PFSK-1 (cell line): ENCODE measurements around the gene CFAP251.

Experiments used
- POLR2AphosphoS5 ChIP-seq: IDR thresholded peaks from 2 replicates; pipeline ENCODE4 v1.6.1; 2012; ENCODE audit warnings: low read depth, mild to moderate bottlenecking, control low read depth, low read length, moderate library complexity
- SIN3A ChIP-seq: IDR thresholded peaks from 2 replicates; pipeline ENCODE4 v1.6.1; 2012; ENCODE audit warnings: mild to moderate bottlenecking, low read length, moderate library complexity, borderline replicate concordance; ENCODE audit not compliant: insufficient read depth
- TAF1 ChIP-seq: IDR thresholded peaks from 2 replicates; pipeline ENCODE4 v1.6.1; 2012; ENCODE audit warnings: low read length, control low read depth, borderline replicate concordance; ENCODE audit not compliant: insufficient read depth
- TF ChIP-seq, protein P1 (sequence below), 2 experiments: IDR thresholded peaks; 2 replicates each; pipeline versions ENCODE4 v1.6.1 to v1.8.0; 2011 to 2012; ENCODE audit warnings: low read depth in 2 of 2, low read length in 2 of 2, control low read depth in 1 of 2, inconsistent platforms in 1 of 2, mild to moderate bottlenecking in 1 of 2, moderate library complexity in 1 of 2; ENCODE audit not compliant: insufficient read depth in 1 of 2

DNA sequence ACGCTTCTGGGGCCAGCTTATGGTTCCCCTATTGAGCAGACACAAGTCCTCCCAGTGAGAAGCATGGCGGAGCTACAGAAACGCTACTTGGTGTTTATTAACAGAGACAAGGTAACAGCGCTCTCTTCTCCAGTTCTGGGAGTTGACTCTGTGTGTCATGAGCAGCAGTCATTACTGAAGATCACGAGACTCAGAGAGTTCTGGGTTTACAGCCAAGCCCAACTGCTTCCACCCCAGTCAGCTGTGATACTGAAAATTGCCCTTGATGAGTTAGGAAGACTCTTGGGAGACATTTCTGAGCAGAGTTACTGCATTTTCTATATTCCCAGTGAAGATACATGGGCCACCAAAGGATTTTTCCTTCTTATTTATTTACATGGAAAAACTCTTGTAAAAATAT, 48.6 kb downstream of the CFAP251 start:
- TF ChIP-seq TAF1 (no peak), POLR2AphosphoS5 (no peak), SIN3A (no peak)
- TF ChIP-seq, protein P1, sequence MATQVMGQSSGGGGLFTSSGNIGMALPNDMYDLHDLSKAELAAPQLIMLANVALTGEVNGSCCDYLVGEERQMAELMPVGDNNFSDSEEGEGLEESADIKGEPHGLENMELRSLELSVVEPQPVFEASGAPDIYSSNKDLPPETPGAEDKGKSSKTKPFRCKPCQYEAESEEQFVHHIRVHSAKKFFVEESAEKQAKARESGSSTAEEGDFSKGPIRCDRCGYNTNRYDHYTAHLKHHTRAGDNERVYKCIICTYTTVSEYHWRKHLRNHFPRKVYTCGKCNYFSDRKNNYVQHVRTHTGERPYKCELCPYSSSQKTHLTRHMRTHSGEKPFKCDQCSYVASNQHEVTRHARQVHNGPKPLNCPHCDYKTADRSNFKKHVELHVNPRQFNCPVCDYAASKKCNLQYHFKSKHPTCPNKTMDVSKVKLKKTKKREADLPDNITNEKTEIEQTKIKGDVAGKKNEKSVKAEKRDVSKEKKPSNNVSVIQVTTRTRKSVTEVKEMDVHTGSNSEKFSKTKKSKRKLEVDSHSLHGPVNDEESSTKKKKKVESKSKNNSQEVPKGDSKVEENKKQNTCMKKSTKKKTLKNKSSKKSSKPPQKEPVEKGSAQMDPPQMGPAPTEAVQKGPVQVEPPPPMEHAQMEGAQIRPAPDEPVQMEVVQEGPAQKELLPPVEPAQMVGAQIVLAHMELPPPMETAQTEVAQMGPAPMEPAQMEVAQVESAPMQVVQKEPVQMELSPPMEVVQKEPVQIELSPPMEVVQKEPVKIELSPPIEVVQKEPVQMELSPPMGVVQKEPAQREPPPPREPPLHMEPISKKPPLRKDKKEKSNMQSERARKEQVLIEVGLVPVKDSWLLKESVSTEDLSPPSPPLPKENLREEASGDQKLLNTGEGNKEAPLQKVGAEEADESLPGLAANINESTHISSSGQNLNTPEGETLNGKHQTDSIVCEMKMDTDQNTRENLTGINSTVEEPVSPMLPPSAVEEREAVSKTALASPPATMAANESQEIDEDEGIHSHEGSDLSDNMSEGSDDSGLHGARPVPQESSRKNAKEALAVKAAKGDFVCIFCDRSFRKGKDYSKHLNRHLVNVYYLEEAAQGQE (IDR thresholded peaks at IDR 0.05; ENCODE audit: insufficient read depth in 1 of 2, low read depth in 2 of 2, low read length in 2 of 2) = no peak
